GM23338 (cell line): ENCODE measurements around the gene NUP98. TPM values are rescaled to one million over a fixed set of nuclear protein-coding genes. Genes with fewer than 3 reads are reported as not detected.
"Not testable (repeated sequence)": the region's sequence is repeated elsewhere in the genome, so short reads cannot be mapped to it uniquely, and the experiment has no call there.

Experiments
- ATAC-seq: fragments of 200-7000 bp; cut with Tn5 transposase; 3 replicates; pipeline ENCODE4 v1.9.1; 2020
- DNase-seq: peaks from one replicate; pipeline ENCODE4 v3.0.0-alpha.2; 2015; ENCODE audit warnings: low spot score
- H2AFZ ChIP-seq: fragments of 200-600 bp; sonication (generic); 2 replicates; pipeline ENCODE4 v1.8.0; 2016; ENCODE audit warnings: antibody characterized with exemption, mild to moderate bottlenecking, moderate library complexity
- H3F3A ChIP-seq: fragments of 200-600 bp; sonication (generic); replicated peaks from 2 replicates; pipeline ENCODE4 v1.8.0; 2017; ENCODE audit warnings: antibody characterized with exemption, mixed run types, low read depth
- H3K27ac ChIP-seq: fragments of 200-600 bp; sonication (generic); 2 replicates; pipeline ENCODE4 v1.6.1; 2016; ENCODE audit warnings: low read depth
- H3K27me3 ChIP-seq: fragments of 200-600 bp; sonication (generic); 2 replicates; pipeline ENCODE4 v1.8.0; 2016; ENCODE audit warnings: mild to moderate bottlenecking, mixed run types, moderate library complexity; ENCODE audit not compliant: insufficient read depth
- H3K36me3 ChIP-seq: fragments of 200-600 bp; sonication (generic); 2 replicates; pipeline ENCODE4 v1.8.0; 2016; ENCODE audit warnings: mild to moderate bottlenecking; ENCODE audit not compliant: insufficient read depth
- H3K4me1 ChIP-seq: fragments of 200-600 bp; sonication (generic); 2 replicates; pipeline ENCODE4 v1.8.0; 2016; ENCODE audit warnings: mild to moderate bottlenecking, moderate library complexity; ENCODE audit not compliant: insufficient read depth
- H3K4me2 ChIP-seq: fragments of 200-600 bp; sonication (generic); 2 replicates; pipeline ENCODE4 v1.7.1; 2017; ENCODE audit warnings: mixed run types
- H3K4me3 ChIP-seq: fragments of 200-600 bp; sonication (generic); 2 replicates; pipeline ENCODE4 v1.6.1; 2016; ENCODE audit warnings: mixed run types
- H3K79me2 ChIP-seq: fragments of 200-600 bp; sonication (generic); replicated peaks from 2 replicates; pipeline ENCODE4 v1.8.0; 2017; ENCODE audit warnings: mild to moderate bottlenecking; ENCODE audit not compliant: insufficient read depth
- H3K9me2 ChIP-seq: fragments of 200-600 bp; sonication (generic); 2 replicates; pipeline ENCODE4 v1.8.0; 2017; ENCODE audit not compliant: insufficient read depth
- H4K20me1 ChIP-seq: fragments of 200-600 bp; sonication (generic); replicated peaks from 2 replicates; pipeline ENCODE4 v1.8.0; 2017; ENCODE audit warnings: mild to moderate bottlenecking; ENCODE audit not compliant: insufficient read depth
- H3K27ac Mint-ChIP-seq: 2 replicates; pipeline ENCODE4 v1.8.0; 2020; ENCODE audit warnings: inconsistent platforms, mild to moderate bottlenecking, moderate library complexity, mixed read lengths
- H3K27me3 Mint-ChIP-seq: 3 replicates; pipeline ENCODE4 v1.8.0; 2022; ENCODE audit warnings: low read depth, mild to moderate bottlenecking, moderate library complexity, mixed read lengths, inconsistent platforms; ENCODE audit not compliant: insufficient read depth, poor library complexity
- H3K36me3 Mint-ChIP-seq: 3 replicates; pipeline ENCODE4 v1.8.0; 2021; ENCODE audit warnings: low read depth, mild to moderate bottlenecking, inconsistent platforms, moderate library complexity, mixed read lengths
- H3K4me1 Mint-ChIP-seq: 3 replicates; pipeline ENCODE4 v1.8.0; 2020; ENCODE audit warnings: mild to moderate bottlenecking, inconsistent platforms, mixed read lengths
- H3K4me3 Mint-ChIP-seq: 3 replicates; pipeline ENCODE4 v1.8.0; 2021; ENCODE audit warnings: moderate library complexity, mild to moderate bottlenecking, inconsistent platforms, mixed read lengths
- H3K9me3 Mint-ChIP-seq: 3 replicates; pipeline ENCODE4 v1.8.0; 2020; ENCODE audit warnings: moderate library complexity, mild to moderate bottlenecking, inconsistent platforms, mixed read lengths
- EZH2phosphoT487 ChIP-seq: fragments of 200-600 bp; sonication (generic); IDR thresholded peaks from one replicate; pipeline ENCODE4 v1.8.1; 2018; ENCODE audit warnings: antibody characterized with exemption; ENCODE audit not compliant: unreplicated experiment
- STAT1 ChIP-seq: IDR thresholded peaks from one replicate; pipeline ENCODE4 v1.6.1; 2016; ENCODE audit warnings: antibody characterized with exemption; ENCODE audit not compliant: unreplicated experiment
- polyA plus RNA-seq: library from polyadenylated mRNA; unstranded; fragments of >200 nt; fragmentation: Nextera tagmentation; extraction: Ambion mirVana; gene quantifications from 2 replicates; pipeline ENCODE4 v1.2.1, GENCODE V29; 2016
- total RNA-seq: library from RNA; depleted of rRNA; stranded (reverse); fragments of >200 nt; shearing (Covaris generic); gene quantifications from 2 replicates; pipeline ENCODE4 v1.2.3, GENCODE V29; 2014
- TF ChIP-seq, protein P1 (sequence below): fragments of 250-450 bp; sonication (Bioruptor Pico); IDR thresholded peaks from 2 replicates; pipeline ENCODE4 v1.5.0; 2020; ENCODE audit warnings: mild to moderate bottlenecking, moderate library complexity
- TF ChIP-seq, protein P2 (sequence below): IDR thresholded peaks from one replicate; pipeline ENCODE4 v1.6.1; 2018; ENCODE audit warnings: antibody characterized with exemption; ENCODE audit not compliant: unreplicated experiment

Gene NUP98
- total and polyA plus RNA-seq, 2 experiments from 2014 or later, result 23.9 to 174 TPM

DNA sequence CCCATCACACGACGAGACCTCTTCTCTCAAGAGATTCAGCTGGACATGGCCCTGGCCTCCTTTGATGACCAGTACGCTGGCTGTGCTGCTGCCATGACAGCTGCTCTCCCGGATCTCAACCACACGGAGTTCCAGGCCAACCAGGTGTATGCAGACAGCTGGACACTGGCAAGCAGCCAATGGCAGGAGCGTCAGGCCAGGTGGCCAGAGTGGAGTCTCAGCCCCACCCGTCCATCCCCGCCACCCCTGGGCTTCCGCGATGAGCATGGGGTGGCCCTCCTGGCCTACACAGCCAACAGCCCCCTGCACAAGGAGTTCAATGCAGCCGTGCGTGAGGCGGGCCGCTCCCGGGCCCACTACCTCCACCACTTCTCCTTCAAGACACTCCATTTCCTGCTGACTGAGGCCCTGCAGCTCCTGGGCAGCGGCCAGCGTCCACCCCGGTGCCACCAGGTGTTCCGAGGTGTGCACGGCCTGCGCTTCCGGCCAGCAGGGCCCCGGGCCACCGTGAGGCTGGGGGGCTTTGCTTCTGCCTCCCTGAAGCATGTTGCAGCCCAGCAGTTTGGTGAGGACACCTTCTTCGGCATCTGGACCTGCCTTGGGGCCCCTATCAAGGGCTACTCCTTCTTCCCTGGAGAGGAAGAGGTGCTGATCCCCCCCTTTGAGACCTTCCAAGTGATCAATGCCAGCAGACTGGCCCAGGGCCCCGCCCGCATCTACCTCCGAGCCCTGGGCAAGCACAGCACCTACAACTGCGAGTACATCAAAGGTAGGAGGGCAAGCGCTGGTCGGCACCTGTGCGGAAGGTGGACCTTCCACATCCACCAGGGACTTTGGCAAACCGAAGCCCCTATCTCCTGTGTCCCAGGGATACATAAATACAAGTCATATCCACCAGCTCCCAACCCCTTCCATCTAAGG lies 137.5 kb downstream of the NUP98 start (continued):
- TF ChIP-seq, protein P1, sequence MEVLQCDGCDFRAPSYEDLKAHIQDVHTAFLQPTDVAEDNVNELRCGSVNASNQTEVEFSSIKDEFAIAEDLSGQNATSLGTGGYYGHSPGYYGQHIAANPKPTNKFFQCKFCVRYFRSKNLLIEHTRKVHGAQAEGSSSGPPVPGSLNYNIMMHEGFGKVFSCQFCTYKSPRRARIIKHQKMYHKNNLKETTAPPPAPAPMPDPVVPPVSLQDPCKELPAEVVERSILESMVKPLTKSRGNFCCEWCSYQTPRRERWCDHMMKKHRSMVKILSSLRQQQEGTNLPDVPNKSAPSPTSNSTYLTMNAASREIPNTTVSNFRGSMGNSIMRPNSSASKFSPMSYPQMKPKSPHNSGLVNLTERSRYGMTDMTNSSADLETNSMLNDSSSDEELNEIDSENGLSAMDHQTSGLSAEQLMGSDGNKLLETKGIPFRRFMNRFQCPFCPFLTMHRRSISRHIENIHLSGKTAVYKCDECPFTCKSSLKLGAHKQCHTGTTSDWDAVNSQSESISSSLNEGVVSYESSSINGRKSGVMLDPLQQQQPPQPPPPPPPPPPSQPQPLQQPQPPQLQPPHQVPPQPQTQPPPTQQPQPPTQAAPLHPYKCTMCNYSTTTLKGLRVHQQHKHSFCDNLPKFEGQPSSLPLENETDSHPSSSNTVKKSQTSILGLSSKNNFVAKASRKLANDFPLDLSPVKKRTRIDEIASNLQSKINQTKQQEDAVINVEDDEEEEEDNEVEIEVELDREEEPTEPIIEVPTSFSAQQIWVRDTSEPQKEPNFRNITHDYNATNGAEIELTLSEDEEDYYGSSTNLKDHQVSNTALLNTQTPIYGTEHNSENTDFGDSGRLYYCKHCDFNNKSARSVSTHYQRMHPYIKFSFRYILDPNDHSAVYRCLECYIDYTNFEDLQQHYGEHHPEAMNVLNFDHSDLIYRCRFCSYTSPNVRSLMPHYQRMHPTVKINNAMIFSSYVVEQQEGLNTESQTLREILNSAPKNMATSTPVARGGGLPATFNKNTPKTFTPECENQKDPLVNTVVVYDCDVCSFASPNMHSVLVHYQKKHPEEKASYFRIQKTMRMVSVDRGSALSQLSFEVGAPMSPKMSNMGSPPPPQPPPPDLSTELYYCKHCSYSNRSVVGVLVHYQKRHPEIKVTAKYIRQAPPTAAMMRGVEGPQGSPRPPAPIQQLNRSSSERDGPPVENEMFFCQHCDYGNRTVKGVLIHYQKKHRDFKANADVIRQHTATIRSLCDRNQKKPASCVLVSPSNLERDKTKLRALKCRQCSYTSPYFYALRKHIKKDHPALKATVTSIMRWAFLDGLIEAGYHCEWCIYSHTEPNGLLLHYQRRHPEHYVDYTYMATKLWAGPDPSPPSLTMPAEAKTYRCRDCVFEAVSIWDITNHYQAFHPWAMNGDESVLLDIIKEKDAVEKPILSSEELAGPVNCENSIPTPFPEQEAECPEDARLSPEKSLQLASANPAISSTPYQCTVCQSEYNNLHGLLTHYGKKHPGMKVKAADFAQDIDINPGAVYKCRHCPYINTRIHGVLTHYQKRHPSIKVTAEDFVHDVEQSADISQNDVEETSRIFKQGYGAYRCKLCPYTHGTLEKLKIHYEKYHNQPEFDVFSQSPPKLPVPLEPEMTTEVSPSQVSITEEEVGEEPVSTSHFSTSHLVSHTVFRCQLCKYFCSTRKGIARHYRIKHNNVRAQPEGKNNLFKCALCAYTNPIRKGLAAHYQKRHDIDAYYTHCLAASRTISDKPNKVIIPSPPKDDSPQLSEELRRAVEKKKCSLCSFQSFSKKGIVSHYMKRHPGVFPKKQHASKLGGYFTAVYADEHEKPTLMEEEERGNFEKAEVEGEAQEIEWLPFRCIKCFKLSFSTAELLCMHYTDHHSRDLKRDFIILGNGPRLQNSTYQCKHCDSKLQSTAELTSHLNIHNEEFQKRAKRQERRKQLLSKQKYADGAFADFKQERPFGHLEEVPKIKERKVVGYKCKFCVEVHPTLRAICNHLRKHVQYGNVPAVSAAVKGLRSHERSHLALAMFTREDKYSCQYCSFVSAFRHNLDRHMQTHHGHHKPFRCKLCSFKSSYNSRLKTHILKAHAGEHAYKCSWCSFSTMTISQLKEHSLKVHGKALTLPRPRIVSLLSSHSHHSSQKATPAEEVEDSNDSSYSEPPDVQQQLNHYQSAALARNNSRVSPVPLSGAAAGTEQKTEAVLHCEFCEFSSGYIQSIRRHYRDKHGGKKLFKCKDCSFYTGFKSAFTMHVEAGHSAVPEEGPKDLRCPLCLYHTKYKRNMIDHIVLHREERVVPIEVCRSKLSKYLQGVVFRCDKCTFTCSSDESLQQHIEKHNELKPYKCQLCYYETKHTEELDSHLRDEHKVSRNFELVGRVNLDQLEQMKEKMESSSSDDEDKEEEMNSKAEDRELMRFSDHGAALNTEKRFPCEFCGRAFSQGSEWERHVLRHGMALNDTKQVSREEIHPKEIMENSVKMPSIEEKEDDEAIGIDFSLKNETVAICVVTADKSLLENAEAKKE (CRISPR knock-in tag), result no peak
- TF ChIP-seq STAT1 (no peak), EZH2phosphoT487 (no peak)

DNA sequence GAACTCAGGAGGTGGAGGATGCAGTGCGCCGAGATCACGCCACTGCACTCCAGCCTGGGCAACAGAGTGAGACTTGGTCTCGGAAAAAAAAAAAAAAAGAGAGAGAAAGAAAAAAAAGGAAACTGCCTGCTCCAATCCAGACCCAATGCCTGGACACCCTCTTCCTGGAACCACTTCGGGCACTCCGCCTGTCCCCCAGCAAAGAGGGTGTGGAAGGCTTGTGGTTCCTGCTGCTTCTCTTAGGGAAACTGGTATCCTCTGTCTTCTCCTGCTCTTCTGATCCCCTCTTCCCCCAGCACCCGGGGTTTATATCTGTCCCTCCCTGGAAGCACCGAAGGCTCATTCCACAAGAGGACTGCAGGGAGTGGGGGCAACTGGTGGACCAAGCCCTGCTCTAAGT lies 139.1 kb downstream of the NUP98 start:
- TF ChIP-seq, protein P2, sequence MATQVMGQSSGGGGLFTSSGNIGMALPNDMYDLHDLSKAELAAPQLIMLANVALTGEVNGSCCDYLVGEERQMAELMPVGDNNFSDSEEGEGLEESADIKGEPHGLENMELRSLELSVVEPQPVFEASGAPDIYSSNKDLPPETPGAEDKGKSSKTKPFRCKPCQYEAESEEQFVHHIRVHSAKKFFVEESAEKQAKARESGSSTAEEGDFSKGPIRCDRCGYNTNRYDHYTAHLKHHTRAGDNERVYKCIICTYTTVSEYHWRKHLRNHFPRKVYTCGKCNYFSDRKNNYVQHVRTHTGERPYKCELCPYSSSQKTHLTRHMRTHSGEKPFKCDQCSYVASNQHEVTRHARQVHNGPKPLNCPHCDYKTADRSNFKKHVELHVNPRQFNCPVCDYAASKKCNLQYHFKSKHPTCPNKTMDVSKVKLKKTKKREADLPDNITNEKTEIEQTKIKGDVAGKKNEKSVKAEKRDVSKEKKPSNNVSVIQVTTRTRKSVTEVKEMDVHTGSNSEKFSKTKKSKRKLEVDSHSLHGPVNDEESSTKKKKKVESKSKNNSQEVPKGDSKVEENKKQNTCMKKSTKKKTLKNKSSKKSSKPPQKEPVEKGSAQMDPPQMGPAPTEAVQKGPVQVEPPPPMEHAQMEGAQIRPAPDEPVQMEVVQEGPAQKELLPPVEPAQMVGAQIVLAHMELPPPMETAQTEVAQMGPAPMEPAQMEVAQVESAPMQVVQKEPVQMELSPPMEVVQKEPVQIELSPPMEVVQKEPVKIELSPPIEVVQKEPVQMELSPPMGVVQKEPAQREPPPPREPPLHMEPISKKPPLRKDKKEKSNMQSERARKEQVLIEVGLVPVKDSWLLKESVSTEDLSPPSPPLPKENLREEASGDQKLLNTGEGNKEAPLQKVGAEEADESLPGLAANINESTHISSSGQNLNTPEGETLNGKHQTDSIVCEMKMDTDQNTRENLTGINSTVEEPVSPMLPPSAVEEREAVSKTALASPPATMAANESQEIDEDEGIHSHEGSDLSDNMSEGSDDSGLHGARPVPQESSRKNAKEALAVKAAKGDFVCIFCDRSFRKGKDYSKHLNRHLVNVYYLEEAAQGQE, result no peak
- Histone ChIP-seq H3K4me3 (no peak overlapping the region), H3K4me2 (no peak overlapping the region), H4K20me1 (no peaks in the 10 kb centered on the region), H3K79me2 (no peaks in the 10 kb centered on the region), H3K36me3 (no peaks in the 10 kb centered on the region), H3K27me3 (no peaks in the 10 kb centered on the region), H3K4me1 (no peaks in the 10 kb centered on the region), H2AFZ (no peak overlapping the region), H3K9me2 (peaks cover 3% of the 10 kb centered on the region; the same call in 1 of the 2 replicates), H3K27ac (no peak overlapping the region), H3F3A (no peaks in the 10 kb centered on the region)
- Mint-ChIP-seq H3K4me3 (no peak overlapping the region), H3K27ac (no peak overlapping the region), H3K27me3 (peaks cover 12% of the 10 kb centered on the region), H3K4me1 (no peaks in the 10 kb centered on the region), H3K36me3 (no peaks in the 10 kb centered on the region; the same call in 2 of the 3 replicates), H3K9me3 (peaks cover 10% of the 10 kb centered on the region; the same call in 2 of the 3 replicates)
- DNase-seq, result no peak
- ATAC-seq, result no peak

DNA sequence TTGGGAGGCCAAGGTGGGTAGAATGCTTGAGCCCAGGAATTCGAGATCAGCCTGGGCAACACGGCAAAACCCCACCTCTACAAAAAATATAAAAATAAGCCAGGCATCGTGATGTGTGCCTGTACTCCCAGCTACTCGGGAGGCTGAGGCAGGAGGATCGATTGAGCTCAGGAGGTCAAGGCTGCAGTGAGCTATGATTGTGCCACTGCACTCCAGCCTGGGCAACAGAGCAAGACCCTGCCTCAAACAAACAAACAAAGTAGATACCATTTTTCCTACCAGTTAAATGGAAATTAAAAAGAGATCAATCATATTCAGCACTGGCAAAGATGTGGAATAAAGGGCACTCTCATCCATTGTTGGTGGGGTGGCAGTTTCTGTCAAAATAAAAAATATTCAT lies 140.0 kb downstream of the NUP98 start:
- H3K4me2 ChIP-seq, H3K36me3 Mint-ChIP-seq, H3K4me3 Mint-ChIP-seq, DNase-seq, H3K27ac Mint-ChIP-seq, ATAC-seq, H3K9me2 ChIP-seq, H3K27me3 ChIP-seq, H3K27ac ChIP-seq, H4K20me1 ChIP-seq, H3K9me3 Mint-ChIP-seq, H3K4me1 Mint-ChIP-seq, H3F3A ChIP-seq, H3K4me3 ChIP-seq, H3K79me2 ChIP-seq, H2AFZ ChIP-seq, H3K4me1 ChIP-seq, H3K36me3 ChIP-seq: not testable (repeated sequence)
- H3K27me3 Mint-ChIP-seq, result peaks cover 11% of the 10 kb centered on the region
